ENCODE data around the gene CTDNEP1.

DNA sequence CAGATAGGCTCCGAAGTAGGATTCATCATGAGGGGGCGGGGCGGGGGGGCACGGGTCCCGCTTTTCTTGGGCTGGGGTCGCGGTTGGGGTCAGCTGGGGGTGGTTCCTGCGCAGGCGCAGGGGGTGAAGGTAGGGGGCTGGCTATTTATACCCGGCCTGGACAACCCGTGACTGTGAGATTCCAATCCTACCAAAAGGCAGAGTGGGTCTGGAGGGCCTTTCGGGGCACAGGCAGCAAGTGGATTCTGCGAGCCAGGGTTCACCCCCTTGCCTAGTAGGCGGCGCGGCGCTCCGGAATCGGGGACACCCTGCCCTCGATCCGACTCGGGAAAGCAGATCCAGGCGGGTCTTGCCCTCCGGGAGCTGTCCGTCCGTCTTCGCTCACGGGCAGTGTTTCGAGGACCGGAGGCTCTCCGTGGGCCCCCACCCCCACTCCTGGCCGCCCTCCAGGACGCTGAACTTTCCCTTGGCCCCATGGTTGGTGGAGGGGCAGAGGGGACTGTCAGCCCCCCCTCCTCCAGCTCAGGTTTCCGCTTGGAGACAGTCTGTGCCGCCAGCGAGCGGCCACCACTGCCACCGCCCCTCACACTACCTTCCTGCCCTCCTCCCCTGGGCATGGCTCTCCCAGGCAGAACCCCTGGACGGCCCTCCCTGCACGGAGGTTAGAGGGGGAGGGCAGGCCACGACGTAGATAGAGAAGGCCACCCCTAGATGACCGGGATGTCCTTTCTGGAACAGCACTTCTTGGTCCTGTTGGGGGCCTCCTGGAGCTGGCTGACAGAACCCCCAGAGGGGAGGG is 30.6 kb upstream of the CTDNEP1 start:
- TF ChIP-seq EZH2 (IDR thresholded peaks at IDR 0.05) (no peak), POLR2AphosphoS5 (IDR thresholded peaks at IDR 0.05; ENCODE audit: borderline replicate concordance, low read depth, low read length) (no peak)
